ENCODE measurements around the gene FAM47E. TPM values are rescaled to one million over a fixed set of nuclear protein-coding genes. Genes with fewer than 3 reads are reported as not detected.

FAM47E gene
- total RNA-seq, 2 experiments from 2014 or later = 0.34 to 0.74 TPM

- no peaks in the 10 kb centered on the region for H3K36me3 Mint-ChIP-seq (ENCODE audit: low read depth)
- H3K9me3 Mint-ChIP-seq = no peaks in the 10 kb centered on the region
- H3K27ac Mint-ChIP-seq = no peak overlapping the region
- TF ChIP-seq CTCF (IDR thresholded peaks at IDR 0.05) = no peak
- Histone ChIP-seq H3K27me3 (ENCODE audit: control insufficient read depth in 1 of 2, insufficient read depth in 2 of 2, low read length in 2 of 2) (peaks cover 2 to 7% of the 10 kb centered on the region in 2 experiments), H3K9me3 (ENCODE audit: control insufficient read depth in 1 of 2, insufficient read depth in 1 of 2, low read length in 2 of 2) (no peaks in the 10 kb centered on the region), H3K27ac (ENCODE audit: low read depth in 1 of 2, low read length in 2 of 2) (no peak overlapping the region), H3K36me3 (ENCODE audit: insufficient read depth, low read length) (no peaks in the 10 kb centered on the region), H3K4me3 (ENCODE audit: low read length) (no peak overlapping the region), H3K4me1 (ENCODE audit: insufficient read depth, low read length) (no peaks in the 10 kb centered on the region)
- peaks cover 16% of the 10 kb centered on the region for H3K27me3 Mint-ChIP-seq
- no peak overlapping the region for H3K4me3 Mint-ChIP-seq
- intact Hi-C loops (cut with DNase I, micrococcal nuclease) = no loop called here
- DNase-seq (no peak), ATAC-seq (ENCODE audit: poor library complexity) (no peak)
- no peaks in the 10 kb centered on the region for H3K4me1 Mint-ChIP-seq (ENCODE audit: low read depth)
- CTCF ChIA-PET = no interaction called here
- POLR2A ChIA-PET = no interaction called here
Measured at GRCh38 chr4:76260571-76260970, 9.1 kb downstream of the FAM47E start.

- H3K27me3 ChIP-seq (ENCODE audit: control insufficient read depth in 1 of 2, insufficient read depth in 2 of 2, low read length in 2 of 2) = no peaks in the 10 kb centered on the region
- H3K4me3 ChIP-seq (ENCODE audit: low read length) = no peak overlapping the region
- DNase-seq = no peak
- no peak overlapping the region for H3K27ac Mint-ChIP-seq
- no peaks in the 10 kb centered on the region for H3K4me1 ChIP-seq (ENCODE audit: insufficient read depth, low read length)
- no peak overlapping the region for H3K4me3 Mint-ChIP-seq
- TF ChIP-seq CTCF (IDR thresholded peaks at IDR 0.05) = no peak
- ATAC-seq (ENCODE audit: poor library complexity) = no peak
- H3K4me1 Mint-ChIP-seq (ENCODE audit: low read depth) = no peaks in the 10 kb centered on the region
- ChIA-PET POLR2A (no interaction called here), CTCF (no interaction called here)
- no peaks in the 10 kb centered on the region for H3K9me3 Mint-ChIP-seq
- intact Hi-C loops (cut with DNase I, micrococcal nuclease) = no loop called here
- H3K27ac ChIP-seq (ENCODE audit: low read depth in 1 of 2, low read length in 2 of 2) = no peak overlapping the region
- no peaks in the 10 kb centered on the region for H3K36me3 ChIP-seq (ENCODE audit: insufficient read depth, low read length)
- H3K9me3 ChIP-seq (ENCODE audit: control insufficient read depth in 1 of 2, insufficient read depth in 1 of 2, low read length in 2 of 2) = no peaks in the 10 kb centered on the region
- H3K27me3 Mint-ChIP-seq = no peaks in the 10 kb centered on the region
- no peaks in the 10 kb centered on the region for H3K36me3 Mint-ChIP-seq (ENCODE audit: low read depth)
Measured at GRCh38 chr4:76265631-76266218, 14.2 kb downstream of the FAM47E start.

- POLR2A ChIA-PET = no interaction called here
- Mint-ChIP-seq H3K4me3 (no peak overlapping the region), H3K9me3 (no peaks in the 10 kb centered on the region), H3K36me3 (ENCODE audit: low read depth) (no peaks in the 10 kb centered on the region), H3K4me1 (ENCODE audit: low read depth) (no peaks in the 10 kb centered on the region), H3K27me3 (no peaks in the 10 kb centered on the region), H3K27ac (no peak overlapping the region)
- no peak for TF ChIP-seq CTCF (IDR thresholded peaks at IDR 0.05)
- H3K4me1 ChIP-seq (ENCODE audit: insufficient read depth, low read length) = no peaks in the 10 kb centered on the region
- no peak for ATAC-seq (ENCODE audit: poor library complexity)
- DNase-seq = no peak
- no peak overlapping the region for H3K4me3 ChIP-seq (ENCODE audit: low read length)
- intact Hi-C loops (cut with DNase I, micrococcal nuclease) = no loop called here
- H3K27ac ChIP-seq (ENCODE audit: low read depth in 1 of 2, low read length in 2 of 2) = no peak overlapping the region
- H3K9me3 ChIP-seq (ENCODE audit: control insufficient read depth in 1 of 2, insufficient read depth in 1 of 2, low read length in 2 of 2) = no peaks in the 10 kb centered on the region
- H3K36me3 ChIP-seq (ENCODE audit: insufficient read depth, low read length) = no peaks in the 10 kb centered on the region
- no peaks in the 10 kb centered on the region for H3K27me3 ChIP-seq (ENCODE audit: control insufficient read depth in 1 of 2, insufficient read depth in 2 of 2, low read length in 2 of 2)
- CTCF ChIA-PET = no interaction called here
Measured at GRCh38 chr4:76266627-76267026, 15.1 kb downstream of the FAM47E start.

Data from CD4-positive, alpha-beta T cell (primary cell).